ENCODE measurements around the gene SAP30BP.

The SAP30BP gene

DNA sequence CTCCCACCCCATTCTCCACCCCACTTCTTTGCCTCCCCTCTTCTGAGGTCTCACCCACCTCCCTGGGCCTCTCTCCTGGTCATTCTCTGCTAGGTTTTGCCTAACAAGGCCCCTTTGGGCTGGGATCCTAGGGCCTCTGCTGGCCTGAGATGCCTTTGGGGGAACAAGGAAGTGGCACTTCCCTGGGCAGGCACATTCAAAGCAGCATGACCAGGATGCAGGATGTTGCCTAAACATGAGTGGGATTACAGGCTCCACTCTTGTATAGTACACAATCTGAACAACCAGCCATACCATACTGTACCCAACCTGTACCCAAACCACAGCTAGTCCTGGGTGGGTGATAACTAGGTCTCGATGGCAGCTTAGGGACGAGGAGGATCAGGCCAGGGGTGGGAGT, 88.9 kb downstream of the SAP30BP start:
- no peak overlapping the region for H3K4me3 ChIP-seq (ENCODE audit: low read length)
- TF ChIP-seq CTCF (IDR thresholded peaks at IDR 0.05; ENCODE audit: insufficient read depth, low read depth, low read length, missing control alignments) = no peak
- DNase-seq (ENCODE audit: low read depth) = no peak

- no peak for TF ChIP-seq CTCF (IDR thresholded peaks at IDR 0.05; ENCODE audit: insufficient read depth, low read depth, low read length, missing control alignments)
- no peak overlapping the region for H3K4me3 ChIP-seq (ENCODE audit: low read length)
- DNase-seq (ENCODE audit: low read depth) = no peak
These were observed 89.4 kb downstream of the SAP30BP start for GRCh38 chr17:75756451-75757085.

- no peak overlapping the region for H3K4me3 ChIP-seq (ENCODE audit: low read length)
- DNase-seq (ENCODE audit: low read depth) = no peak
- TF ChIP-seq CTCF (IDR thresholded peaks at IDR 0.05; ENCODE audit: insufficient read depth, low read depth, low read length, missing control alignments) = no peak
These were observed 90.0 kb downstream of the SAP30BP start for GRCh38 chr17:75757086-75757681.
